ENCODE results near the gene FLACC1.

GRCh38 chr2:201270293-201271001, 86.7 kb downstream of the FLACC1 start:
- TF ChIP-seq ZNF512 (CRISPR knock-in tag; IDR thresholded peaks at IDR 0.05; ENCODE audit: borderline replicate concordance) (no peak), ESRRA (CRISPR knock-in tag; IDR thresholded peaks at IDR 0.05; ENCODE audit: borderline replicate concordance) (no peak), CTCF (IDR thresholded peaks at IDR 0.05) (no peak), ATF3 (CRISPR knock-in tag; conservative IDR thresholded peaks at IDR 0.05) (no peak), SP1 (CRISPR knock-in tag; conservative IDR thresholded peaks at IDR 0.05) (no peak), ARID4B (CRISPR knock-in tag; IDR thresholded peaks at IDR 0.05; ENCODE audit: borderline replicate concordance) (no peak), ZNF219 (CRISPR knock-in tag; IDR thresholded peaks at IDR 0.05; ENCODE audit: borderline replicate concordance) (no peak), ZNF317 (CRISPR knock-in tag; IDR thresholded peaks at IDR 0.05; ENCODE audit: borderline replicate concordance, low read depth) (no peak)
- TF ChIP-seq, protein P1, sequence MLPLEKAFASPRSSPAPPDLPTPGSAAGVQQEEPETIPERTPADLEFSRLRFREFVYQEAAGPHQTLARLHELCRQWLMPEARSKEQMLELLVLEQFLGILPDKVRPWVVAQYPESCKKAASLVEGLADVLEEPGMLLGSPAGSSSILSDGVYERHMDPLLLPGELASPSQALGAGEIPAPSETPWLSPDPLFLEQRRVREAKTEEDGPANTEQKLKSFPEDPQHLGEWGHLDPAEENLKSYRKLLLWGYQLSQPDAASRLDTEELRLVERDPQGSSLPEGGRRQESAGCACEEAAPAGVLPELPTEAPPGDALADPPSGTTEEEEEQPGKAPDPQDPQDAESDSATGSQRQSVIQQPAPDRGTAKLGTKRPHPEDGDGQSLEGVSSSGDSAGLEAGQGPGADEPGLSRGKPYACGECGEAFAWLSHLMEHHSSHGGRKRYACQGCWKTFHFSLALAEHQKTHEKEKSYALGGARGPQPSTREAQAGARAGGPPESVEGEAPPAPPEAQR (CRISPR knock-in tag; IDR thresholded peaks at IDR 0.05) = no peak
